Fibroblast of the conjunctiva (primary cell): Measurements from ENCODE around the gene PTPRT.

ENCODE experiments used
- DNase-seq: peaks from one replicate; pipeline ENCODE4 v3.0.0-alpha.2; 2010; ENCODE audit warnings: low read depth

PTPRT gene

DNA sequence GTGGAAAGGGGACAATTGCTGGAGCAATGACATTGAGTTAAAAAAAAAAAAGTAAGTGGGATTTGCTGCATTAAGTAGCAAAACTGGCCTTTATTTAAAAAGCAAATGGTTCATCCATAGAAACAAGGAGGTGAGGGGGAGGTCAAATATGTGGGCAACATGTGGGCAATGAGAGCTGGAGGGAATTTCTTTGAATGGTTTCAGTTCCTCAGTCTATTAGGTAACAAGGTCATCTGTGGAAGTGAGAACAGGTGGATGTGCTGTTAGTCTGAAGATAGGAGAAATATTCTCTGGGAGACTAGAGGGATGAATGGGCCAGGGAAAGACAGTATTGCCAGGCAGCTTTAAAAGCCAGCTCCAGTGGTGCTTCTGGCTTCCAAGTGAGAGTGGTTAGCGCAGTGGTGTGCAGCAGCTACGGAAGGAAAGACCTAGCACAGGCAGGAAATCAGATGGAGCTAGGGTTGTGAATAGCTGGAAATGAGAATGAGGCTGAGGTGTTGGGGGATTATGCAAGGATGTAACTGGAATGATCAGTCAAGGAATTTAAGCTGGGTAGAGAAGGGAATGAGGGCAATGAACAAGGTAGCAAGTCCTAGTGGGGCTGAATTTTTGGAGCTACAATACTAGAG is 727.6 kb downstream of the PTPRT start:
- DNase-seq, result no peak

DNA sequence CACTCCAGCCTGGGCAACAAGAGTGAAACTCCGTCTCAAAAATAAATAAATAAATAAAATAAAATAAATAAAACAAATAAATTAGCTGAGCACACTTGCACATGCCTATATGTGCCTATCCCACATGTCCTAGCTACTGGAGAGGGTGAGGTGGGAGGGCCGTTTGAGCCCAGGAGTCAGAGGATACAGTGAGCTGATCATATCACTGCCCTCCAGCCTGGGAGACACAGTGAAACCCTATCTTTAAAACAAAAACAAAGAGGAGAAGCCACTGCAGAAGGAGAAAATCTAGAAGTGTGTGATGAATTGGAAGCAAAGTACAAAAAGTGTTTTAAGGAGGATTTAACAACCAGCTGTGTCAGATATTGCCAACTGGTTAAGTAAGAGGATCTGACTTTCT is 728.4 kb downstream of the PTPRT start:
- no peak for DNase-seq

DNA sequence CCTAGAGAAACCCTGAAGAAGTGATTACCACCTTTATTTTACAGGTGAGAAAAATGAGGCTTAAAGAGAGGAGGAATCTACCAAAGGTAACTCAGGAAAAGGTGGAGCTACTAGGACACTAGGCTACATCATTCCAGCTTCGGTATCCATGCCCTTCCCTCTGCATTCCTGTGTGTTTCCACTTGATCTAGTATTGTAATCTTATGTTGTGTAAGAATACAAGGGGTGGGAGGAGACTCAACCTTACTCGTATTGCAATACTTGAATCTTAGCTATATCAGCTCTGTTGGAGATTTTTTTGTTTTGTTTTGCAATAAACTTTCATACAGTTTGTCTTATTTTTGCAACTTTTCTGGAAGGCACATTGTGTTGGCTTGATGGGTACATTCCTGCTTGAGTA is 742.4 kb downstream of the PTPRT start:
- no peak for DNase-seq

DNA sequence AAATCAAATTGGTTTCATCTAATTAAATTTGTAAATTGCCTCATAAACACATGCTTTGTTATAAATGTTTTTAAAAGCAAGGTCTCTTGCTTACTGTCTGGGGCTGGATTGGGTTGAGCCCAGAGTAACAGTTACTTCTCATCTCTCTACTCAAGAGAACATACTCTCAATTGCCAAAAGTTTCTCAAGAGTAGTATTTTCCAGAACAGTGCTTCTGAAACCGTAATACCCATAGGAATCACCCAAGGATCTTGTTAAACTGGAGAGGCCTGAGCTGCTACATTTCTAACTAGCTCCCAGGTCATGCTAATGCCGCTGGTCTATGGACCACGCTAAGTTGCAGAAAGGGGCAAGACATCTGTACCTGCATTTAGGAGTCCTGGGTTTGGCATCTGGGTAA is 744.9 kb downstream of the PTPRT start:
- no peak for DNase-seq

DNA sequence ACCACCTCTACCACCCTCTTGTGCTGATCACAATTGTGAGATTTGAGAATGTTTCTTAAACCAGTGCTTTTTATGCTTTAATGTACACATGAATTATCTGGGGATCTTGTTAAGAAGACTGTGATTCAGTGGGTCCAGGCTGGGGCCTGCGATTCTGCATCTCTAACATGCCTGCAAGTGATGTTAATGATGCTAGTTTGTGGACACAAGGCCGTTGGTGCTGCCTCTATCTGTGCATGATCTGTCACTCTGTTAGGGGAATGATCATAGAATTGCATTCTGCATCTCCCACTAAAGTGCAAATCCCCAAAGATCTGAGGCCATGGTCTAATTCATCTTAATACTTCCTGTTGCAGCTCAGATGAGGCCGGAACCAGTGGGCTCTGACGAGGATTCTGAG is 746.5 kb downstream of the PTPRT start:
- DNase-seq, result no peak

DNA sequence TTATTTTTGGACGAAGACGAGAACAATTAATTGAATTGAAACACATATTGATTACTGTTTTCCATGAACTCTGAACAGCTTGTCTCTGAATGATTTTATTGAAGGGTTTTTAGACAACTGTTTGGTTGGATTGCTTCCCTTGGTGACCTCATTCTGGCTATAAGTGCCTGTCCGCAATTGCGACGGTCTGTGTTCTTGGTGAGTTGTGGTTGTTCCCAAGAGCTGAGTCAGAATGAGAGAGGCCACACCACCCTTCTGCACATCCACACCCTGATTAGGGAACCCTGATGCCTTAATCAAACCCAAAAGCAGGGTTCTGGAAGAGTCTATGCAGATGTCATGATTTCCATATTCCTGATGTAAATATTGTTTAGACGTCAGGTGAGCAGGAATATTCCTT is 747.0 kb downstream of the PTPRT start:
- no peak for DNase-seq

DNA sequence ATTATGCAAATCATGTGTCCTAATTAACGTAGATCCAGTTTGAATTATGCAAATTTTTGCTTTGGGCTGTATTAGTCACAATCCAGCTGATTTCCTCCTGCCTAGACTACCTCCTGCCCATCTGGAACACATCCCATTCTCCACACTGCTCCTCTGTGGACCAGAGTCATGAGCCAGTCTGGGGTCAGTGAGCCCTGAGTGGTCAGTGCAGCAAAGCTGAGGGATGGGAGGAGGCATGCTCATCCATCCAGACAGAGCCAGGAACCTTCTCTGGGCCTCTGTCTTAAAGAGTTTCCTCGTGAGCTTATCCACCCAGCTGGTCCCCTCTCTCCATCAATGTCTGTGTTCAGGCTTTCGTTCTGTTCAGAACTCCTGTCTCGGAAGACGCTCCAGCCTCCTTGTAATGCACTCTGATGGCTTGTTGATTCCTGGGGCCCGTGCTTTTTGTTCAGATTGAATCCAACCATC is 747.8 kb downstream of the PTPRT start:
- DNase-seq, result no peak

DNA sequence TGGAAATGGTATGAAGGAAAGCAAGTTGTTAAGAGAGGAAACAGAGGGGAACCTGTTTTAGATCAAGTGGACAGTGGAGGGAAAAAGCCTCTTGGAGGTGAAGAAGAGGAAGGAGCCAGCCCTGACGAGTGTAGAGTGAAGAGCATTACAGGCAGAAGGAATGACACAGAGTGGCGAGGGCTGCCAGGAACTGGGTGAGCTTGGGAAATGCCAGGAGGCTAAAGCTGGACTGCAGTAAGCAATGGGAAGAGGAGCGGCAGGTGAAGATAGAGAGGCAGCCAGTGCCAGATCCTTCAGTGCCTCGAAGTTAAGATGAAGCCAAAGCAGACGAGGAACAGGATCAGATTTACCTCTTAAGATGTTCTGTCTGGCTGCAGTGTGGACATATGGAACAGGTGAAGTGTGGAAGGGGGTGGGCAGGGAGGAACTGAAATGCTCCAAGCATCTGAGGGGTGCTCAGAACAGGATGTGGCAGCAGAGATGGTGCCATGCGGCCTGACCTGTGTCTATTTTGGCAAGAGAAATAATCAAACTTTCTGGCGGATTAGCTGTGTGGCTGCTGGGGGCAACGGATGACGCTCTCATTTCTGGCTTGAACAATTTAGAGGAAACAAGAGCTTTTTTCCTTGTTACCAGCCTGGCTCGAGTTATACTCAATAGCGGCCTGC is 748.4 kb downstream of the PTPRT start:
- DNase-seq, result no peak

DNA sequence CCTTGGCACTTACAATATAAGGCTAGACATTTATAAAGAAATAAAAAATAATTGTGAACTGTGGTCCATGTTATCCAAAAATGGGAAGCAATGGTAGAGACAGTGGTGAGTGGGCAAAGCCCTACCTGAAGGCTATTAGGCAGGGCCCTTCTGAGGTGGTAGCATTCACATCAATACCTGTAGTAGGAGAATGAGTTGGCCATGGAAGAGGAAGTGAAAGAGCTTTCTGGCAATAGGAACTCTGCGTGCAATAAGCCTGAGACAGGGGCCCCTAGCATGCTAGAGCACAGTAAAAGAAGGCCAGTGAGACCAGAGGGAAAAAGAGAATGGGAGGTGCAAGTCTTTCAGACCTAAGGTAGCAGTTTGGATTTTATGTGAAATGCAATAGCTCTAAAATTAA is 754.5 kb downstream of the PTPRT start:
- no peak for DNase-seq

DNA sequence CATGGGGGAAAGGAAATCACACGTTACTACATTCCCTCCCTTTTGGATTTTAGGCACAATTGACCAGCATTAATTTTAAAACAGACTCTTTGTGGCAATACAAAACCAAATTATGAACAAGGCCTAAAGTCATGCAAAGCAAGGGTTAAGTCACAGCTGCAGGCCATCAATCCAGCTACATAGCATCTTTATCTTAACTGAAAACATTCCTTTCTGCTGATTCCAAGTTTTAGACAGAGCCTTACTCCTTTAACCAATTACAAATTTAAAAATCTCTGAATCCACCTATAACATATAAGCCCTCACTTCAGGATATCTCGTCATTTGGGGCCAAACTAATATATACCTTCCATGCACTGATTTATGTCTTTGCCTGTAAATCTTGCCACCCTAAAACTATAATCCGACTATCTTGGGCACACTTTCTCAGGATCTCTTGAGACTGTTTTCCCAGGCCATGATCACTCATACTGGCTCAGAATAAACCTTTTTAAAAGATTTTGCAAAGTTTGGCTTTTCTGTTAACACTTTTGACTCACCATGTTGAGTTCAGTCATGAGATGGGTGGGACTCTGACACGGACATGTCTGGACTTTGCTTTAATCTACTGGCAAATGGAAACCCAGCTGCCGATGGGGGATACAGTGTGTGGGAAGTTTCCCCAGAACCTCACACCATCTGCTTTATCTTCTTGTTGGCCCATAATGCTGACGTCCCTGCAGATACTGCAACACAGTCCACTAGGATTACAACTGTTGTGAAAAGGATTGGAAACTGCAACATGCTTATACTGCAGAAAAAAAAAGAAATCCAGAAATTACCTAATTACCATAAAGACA is 757.0 kb downstream of the PTPRT start:
- no peak for DNase-seq

DNA sequence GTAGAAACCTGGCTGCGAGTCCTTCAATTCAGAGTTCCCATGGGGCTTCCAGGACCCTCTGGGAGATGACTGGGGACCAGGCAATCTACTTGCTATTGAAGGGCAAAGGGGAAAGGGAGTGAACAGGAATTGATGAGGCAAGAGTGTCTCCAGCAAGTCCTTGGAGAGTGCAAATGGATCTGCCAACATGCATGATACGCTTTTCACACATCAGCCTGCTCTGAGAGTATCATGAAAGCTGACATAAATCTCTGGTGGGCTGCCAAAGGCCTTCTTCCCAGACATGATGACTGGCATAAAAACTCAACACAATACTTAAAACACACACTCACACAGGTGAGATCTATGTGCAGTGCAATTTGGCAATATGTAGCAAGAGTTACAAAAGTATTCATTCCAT is 759.1 kb downstream of the PTPRT start:
- DNase-seq, result no peak

DNA sequence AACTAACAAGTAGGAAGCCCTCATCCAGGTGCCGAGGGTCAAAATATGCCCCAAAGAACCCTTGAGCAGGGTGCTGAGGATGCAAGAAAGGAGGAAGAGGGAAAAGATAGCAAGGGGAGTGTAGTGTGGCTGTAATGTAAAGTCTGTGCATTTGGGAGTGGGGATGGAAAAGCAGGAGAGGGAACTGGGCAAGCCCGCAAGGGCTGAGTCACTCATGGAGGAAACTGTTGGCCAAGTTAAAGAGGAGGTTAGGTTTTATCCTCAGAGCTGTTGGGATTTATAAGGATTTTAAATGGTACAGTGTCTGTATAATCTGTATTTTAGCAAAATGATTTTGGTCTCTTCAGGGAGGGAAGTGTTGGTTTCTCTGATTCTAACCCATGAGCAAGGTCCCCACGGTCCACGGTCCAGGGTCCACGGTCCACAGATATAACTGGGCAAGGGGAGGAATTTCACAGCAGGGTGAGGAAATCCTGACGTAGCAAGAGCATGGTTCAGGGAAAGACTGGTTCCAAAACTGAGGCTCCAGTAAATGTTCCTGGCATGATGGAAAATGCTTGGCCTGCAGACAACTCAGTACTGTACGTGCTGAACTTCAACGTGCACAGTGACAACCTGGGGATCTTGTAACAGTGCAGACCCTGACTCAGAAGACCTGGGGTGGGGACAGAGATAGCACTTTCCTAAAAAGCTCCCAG is 759.8 kb downstream of the PTPRT start:
- DNase-seq, result no peak

DNA sequence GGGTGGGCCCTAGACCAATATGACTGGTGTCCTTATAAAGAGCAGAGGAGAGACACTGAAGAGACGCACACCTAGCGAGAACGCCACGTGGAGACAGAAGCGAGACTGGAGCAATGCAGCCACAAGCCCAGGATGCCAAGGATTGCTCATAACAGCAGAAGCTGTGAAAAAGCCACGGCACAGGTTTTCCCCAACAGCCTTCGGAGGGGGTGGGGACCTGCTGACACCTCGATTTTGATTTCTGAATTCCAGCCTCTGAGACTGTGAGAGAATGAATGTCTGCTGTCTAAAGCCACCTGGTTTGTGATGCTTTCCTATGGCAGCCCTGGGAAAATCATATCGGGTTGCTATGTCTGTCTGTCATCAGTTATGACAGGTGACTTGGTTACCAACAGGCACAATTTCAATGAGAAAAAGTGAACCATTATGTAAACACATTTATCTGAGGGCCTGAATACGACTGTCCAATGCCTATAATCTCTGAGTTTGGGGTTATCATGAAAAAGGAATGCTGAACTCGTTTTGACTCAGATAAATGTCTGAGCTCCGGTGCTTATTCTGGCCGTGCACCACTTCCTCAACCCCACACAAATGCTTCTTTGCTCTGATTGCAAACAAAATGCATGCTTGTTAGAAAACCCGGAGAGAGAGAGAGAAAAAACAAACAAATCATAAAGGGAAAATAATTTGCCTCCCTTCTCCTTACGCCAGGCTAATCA is 769.7 kb downstream of the PTPRT start:
- DNase-seq, result no peak

DNA sequence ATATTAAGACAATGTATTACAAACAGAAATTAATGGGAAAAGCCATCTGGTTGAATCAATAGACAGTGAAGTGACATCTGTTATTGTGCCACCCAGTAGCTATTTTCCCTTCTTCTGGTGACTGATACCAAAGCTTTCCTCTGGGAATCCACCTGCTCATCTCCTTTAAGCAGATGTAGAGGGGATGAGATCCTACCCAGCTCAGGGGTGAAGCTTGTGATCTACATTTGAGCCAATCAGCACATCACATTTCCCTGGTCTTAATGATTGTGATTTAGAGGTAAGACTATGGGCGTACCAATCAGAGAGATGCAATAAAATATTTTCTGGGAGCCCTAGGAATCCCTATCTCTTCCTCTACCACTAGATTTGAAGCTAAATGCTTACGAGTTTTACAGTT is 782.9 kb downstream of the PTPRT start:
- DNase-seq, result no peak

DNA sequence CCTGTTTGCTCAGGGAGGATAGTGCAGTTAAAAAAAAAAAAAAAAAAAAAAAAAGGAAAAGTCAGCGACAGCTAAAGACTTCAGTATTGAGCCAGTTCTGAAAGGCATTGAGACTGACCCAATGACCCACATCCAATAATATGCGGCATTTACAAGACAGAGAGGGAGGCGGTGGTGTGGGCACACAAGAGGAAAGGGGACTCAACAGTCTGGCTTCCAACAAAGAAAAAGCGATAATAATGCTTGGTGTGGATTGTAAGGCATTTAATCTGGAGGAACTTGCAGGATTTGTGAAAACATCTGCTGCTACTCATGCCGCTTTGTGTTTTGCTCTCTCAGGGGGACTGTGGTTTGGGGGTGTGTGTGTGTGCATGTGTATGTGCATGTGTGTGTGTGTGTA is 787.3 kb downstream of the PTPRT start:
- no peak for DNase-seq

DNA sequence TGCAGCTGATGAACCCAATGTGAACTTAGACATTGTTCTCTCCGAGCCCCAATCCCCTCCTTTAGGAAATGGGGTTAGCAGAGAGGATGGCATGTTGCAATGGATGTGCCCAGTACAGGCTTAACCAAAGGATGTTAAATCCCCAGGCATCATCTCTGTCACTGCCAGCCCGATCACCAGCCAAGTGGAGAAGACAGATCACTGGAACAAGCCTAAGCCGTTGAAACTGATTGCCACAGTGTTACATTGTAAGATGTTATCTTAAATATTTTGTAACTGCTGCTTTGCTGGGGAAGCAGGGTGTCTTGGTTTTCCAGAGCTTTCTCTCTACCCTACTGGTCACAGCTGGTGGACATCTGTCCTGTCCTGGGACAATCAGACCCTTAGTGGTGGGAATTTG is 788.1 kb downstream of the PTPRT start:
- DNase-seq, result no peak

DNA sequence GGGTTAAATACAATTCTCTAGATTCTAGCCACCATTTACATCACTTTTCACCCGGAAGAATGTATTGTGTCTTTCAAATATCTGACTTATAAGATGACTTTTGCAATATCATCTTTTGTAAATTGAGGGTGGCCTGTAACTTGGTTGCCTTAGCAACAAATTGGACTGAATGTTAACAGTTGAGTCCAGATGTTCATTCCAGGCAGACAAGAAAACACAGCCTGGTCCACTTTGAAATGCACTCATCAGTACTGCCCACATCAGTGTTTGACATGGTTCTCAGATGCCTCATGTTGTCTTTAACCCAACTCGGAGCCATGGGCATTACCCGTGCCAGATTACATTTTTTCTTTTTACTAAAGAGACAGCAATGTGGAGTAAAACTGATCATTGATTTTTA is 789.9 kb downstream of the PTPRT start:
- DNase-seq, result no peak

DNA sequence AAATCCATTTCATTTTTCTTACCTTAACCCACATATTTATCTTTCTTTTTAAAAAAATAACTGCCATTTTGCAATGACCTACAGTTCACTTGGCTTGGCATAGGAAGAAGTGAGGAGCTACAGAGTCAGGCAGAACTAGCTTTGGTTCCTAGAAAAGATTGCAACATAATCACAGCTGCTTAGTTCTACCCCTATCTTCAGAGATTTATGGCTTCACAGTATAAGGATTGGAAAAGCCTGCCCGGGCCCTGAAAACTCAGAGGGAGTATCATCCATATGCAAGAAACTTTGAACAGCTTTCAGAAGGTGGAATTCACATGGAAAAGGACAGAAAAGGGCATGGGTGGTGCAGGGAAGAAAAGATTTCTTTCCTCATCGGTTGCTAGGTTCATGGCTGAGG is 797.3 kb downstream of the PTPRT start:
- no peak for DNase-seq

DNA sequence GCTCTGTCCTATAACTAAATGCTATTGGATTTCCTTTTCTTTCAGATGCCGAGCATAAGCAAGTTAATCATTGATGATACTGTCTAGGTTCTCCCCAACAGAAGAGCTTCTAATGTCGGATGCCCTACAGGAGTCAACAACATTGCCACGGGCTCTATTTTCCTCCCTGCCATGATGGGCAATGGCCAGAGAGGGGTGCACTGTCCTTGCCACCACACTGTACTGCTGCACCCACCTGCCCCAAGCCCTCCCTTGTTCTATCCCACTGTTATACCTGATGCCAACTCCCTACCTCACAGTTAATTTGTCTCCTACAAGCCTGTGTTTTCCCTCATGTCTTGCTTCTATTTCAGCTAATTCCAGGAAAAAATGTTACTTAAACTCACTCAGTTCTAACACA is 797.9 kb downstream of the PTPRT start:
- no peak for DNase-seq

DNA sequence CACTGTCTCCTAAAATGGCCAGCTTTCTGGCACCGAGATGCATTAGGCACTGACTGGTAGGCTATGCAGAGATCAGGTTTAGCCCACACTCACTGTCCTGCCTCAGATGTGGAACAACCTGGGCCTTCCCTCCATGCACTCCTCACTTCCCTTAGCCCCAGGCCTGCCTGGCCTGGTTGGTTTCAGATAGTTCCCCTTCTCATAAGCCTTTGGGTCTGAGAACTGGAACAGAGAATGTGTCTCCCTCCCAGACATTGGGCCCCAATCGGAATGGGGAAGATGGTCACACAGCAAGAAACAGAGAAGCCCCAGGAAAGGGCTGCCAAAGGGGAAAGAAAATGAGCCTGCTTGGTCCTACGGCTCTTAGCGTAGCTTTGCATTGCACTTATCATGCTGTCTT is 809.4 kb downstream of the PTPRT start:
- no peak for DNase-seq

DNA sequence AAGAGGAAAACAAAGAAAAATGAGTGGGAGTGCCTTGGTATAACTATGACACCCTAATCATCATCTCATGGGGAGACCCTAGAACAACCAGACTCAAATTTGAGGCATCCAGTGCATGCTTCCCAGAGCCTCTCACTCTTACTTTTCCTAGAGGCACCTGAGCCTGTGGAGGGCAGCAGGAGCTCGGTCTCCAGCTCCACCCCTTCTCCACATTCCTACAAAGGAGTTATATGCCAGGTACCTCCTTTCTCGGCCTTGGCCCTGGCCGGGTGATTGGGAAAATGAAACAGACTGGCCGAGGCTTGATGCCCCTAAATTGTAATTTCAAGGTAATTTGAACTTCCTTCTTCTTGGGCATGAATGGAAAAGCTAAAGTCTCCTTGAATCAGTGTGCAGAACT is 810.3 kb downstream of the PTPRT start:
- no peak for DNase-seq

DNA sequence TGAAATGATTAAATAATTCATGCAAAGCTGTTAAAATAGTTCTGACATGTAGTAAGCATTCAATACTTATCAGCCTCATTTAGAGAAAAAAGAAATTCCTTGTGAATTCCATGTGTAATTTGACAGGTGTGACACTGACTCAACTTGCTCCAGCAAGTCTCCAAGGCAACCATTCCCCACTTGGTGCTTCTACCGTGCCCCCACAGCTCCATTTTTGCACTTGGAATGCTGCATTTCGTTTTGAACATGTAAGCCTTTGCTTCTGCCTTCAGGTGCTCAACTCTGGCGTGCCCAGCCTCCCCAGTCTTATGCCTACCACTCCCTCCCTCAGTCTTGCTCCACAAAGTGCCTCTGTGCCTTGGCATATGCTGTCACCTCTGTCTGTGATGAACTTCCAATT is 810.9 kb downstream of the PTPRT start:
- DNase-seq, result no peak
